HK-2 (cell line): ENCODE data around the gene CPM.

ENCODE experiments used
- DNase-seq: peaks from one replicate; pipeline ENCODE4 v3.0.0-alpha.2; 2018; ENCODE audit not compliant: unreplicated experiment

The CPM gene

GRCh38 chr12:68932961-68933893, at the start of gene CPM:
Gene CPM, minus strand, starts transcription at chr12:68933171. Its CDS starts 334 bp downstream, at chr12:68932837.
- peak; percentile 81 for DNase-seq

GRCh38 chr12:68981516-68981915, 48.5 kb upstream of the CPM start:
- no peak for DNase-seq

GRCh38 chr12:68980476-68981212, 47.7 kb upstream of the CPM start:
- no peak for DNase-seq

- no peak for DNase-seq
Measured at GRCh38 chr12:68978678-68979077, 45.7 kb upstream of the CPM start.

GRCh38 chr12:68977909-68978610, 45.1 kb upstream of the CPM start:
- DNase-seq = no peak

GRCh38 chr12:68977335-68977734, 44.4 kb upstream of the CPM start:
- DNase-seq = no peak

GRCh38 chr12:68976395-68976841, 43.4 kb upstream of the CPM start:
- DNase-seq = no peak

- no peak for DNase-seq
Measured at GRCh38 chr12:68975811-68976210, 42.8 kb upstream of the CPM start.

GRCh38 chr12:68972595-68972994, 39.6 kb upstream of the CPM start:
- no peak for DNase-seq

GRCh38 chr12:68971404-68971803, 38.4 kb upstream of the CPM start:
- DNase-seq = peak; percentile 15

- no peak for DNase-seq
Measured at GRCh38 chr12:68970951-68971350, 38.0 kb upstream of the CPM start.

GRCh38 chr12:68970306-68970705, 37.3 kb upstream of the CPM start:
- DNase-seq = no peak

GRCh38 chr12:68967046-68967445, 34.1 kb upstream of the CPM start:
- DNase-seq = no peak

- DNase-seq = no peak
Measured at GRCh38 chr12:68963856-68964745, 31.1 kb upstream of the CPM start.

GRCh38 chr12:68962877-68963855, 30.2 kb upstream of the CPM start:
- no peak for DNase-seq

GRCh38 chr12:68959891-68960464, 27.0 kb upstream of the CPM start:
- no peak for DNase-seq

GRCh38 chr12:68959143-68959858, 26.3 kb upstream of the CPM start:
- no peak for DNase-seq

- DNase-seq = no peak
Measured at GRCh38 chr12:68958322-68958721, 25.4 kb upstream of the CPM start.

GRCh38 chr12:68957273-68957672, 24.3 kb upstream of the CPM start:
- DNase-seq = no peak
